Left lung (tissue), 10 donors: ENCODE measurements around the gene DGCR2. TPM values are rescaled to one million over a fixed set of nuclear protein-coding genes. Genes with fewer than 3 reads are reported as not detected.

ENCODE experiments used
- ATAC-seq: fragments of 200-7000 bp; cut with Tn5 transposase; one replicate; pipeline ENCODE4 v1.9.1; 2020; ENCODE audit warnings: moderate library complexity
- DNase-seq, 4 donors: peaks; one replicate each; pipeline ENCODE4 v3.0.0-alpha.2; 2013 to 2020
- H3K27ac ChIP-seq, 2 donors: fragments of 200-600 bp; sonication (generic) in 1 of 2; one replicate each; pipeline versions ENCODE4 v1.5.0 to v1.8.0; 2020 to 2021
- H3K27me3 ChIP-seq, 2 donors: fragments of 200-600 bp; sonication (generic) in 1 of 2; one replicate each; pipeline versions ENCODE4 v1.5.0 to v1.8.0; 2020 to 2021
- H3K36me3 ChIP-seq, 2 donors: fragments of 200-600 bp; sonication (generic) in 1 of 2; one replicate each; pipeline versions ENCODE4 v1.5.0 to v1.8.0; 2020 to 2021
- H3K4me1 ChIP-seq, 2 donors: fragments of 200-600 bp; one replicate each; pipeline ENCODE4 v1.8.0; 2021
- H3K4me3 ChIP-seq, 2 donors: fragments of 200-600 bp; sonication (generic) in 1 of 2; one replicate each; pipeline versions ENCODE4 v1.5.0 to v1.8.0; 2020 to 2021; ENCODE audit warnings: mild to moderate bottlenecking in 1 of 2
- H3K9me3 ChIP-seq, 2 donors: fragments of 200-600 bp; sonication (generic) in 1 of 2; one replicate each; pipeline versions ENCODE4 v1.5.0 to v1.8.0; 2020 to 2021
- intact Hi-C, 2 donors: fragments of 100-400 bp; cut with DNase I; formaldehyde crosslinking; loops; one replicate each; pipeline versions ENCODE4 v1.11.2 to v1.14.2; 2022
- polyA plus RNA-seq, 6 donors: library from polyadenylated mRNA; unstranded; fragments of 120-200 nt; gene quantifications; one replicate each; pipeline ENCODE4 v1.2.1, GENCODE V29; 2013; ENCODE audit not compliant: insufficient read length in 6 of 6
- total RNA-seq, 2 donors: library from RNA; stranded (reverse); fragmentation: NEBNext Ultra II Directional; extraction: Animal tissue kit (Norgen Biotek cat#: 25700); gene quantifications; one replicate each; pipeline ENCODE4 v1.2.1, GENCODE V29; 2021
- TF ChIP-seq, protein P1 (sequence below), 2 donors: fragments of 200-600 bp; sonication (generic) in 1 of 2; IDR thresholded peaks; one replicate each; pipeline versions ENCODE4 v1.5.0 to v1.8.0; 2021; ENCODE audit warnings: antibody characterized with exemption in 2 of 2
- donor health status: DM: no; HTN: yes; CAD: no.
- donor health status: DM: no; HTN: no; CAD: no.

DGCR2 gene
- total and polyA plus RNA-seq, 8 donors: 55.8 to 87.0 (median 68.2) TPM

DNA sequence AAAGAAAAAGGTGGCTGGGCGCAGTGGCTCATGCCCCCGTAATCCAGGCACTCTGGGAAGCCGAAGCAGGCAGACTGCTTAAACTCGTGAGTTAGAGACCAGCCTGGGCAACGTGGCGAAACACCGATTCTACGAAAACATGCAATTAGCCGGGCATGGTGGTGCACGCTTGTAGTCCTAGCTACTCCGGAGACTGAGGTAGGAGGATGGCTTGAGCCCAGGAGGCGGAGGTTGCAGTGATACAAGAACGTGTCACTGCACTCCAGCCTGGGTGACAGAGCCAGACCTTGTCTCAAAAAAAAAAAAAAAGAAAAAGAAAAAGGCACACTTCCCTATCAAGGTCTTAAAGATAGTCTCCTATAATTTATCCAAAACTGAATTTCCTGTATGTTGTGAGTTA lies 39.4 kb downstream of the DGCR2 start:
- Histone ChIP-seq H3K27me3 (no peaks in the 10 kb centered on the region), H3K4me3 (no peak overlapping the region), H3K4me1 (peaks cover 0 to 30% of the 10 kb centered on the region in 2 donors), H3K9me3 (no peaks in the 10 kb centered on the region), H3K27ac (no peak overlapping the region), H3K36me3 (peaks cover 0 to 30% of the 10 kb centered on the region in 2 donors)
- TF ChIP-seq, protein P1, sequence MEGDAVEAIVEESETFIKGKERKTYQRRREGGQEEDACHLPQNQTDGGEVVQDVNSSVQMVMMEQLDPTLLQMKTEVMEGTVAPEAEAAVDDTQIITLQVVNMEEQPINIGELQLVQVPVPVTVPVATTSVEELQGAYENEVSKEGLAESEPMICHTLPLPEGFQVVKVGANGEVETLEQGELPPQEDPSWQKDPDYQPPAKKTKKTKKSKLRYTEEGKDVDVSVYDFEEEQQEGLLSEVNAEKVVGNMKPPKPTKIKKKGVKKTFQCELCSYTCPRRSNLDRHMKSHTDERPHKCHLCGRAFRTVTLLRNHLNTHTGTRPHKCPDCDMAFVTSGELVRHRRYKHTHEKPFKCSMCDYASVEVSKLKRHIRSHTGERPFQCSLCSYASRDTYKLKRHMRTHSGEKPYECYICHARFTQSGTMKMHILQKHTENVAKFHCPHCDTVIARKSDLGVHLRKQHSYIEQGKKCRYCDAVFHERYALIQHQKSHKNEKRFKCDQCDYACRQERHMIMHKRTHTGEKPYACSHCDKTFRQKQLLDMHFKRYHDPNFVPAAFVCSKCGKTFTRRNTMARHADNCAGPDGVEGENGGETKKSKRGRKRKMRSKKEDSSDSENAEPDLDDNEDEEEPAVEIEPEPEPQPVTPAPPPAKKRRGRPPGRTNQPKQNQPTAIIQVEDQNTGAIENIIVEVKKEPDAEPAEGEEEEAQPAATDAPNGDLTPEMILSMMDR (IDR thresholded peaks at IDR 0.05): no peak
- no peak for ATAC-seq
- DNase-seq: no peak
- intact Hi-C loops: no loop called here

GRCh38 chr22:19082101-19082500 lies 40.1 kb downstream of the DGCR2 start:
- peaks cover 0 to 27% of the 10 kb centered on the region in 2 donors for H3K36me3 ChIP-seq
- TF ChIP-seq, protein P1 (IDR thresholded peaks at IDR 0.05): no peak
- H3K9me3 ChIP-seq: no peaks in the 10 kb centered on the region
- no peak overlapping the region for H3K4me3 ChIP-seq
- intact Hi-C loops: no loop called here
- no peaks in the 10 kb centered on the region for H3K27me3 ChIP-seq
- peaks cover 0 to 23% of the 10 kb centered on the region in 2 donors for H3K4me1 ChIP-seq
- DNase-seq: no peak
- H3K27ac ChIP-seq: no peak overlapping the region
- ATAC-seq: no peak

DNA sequence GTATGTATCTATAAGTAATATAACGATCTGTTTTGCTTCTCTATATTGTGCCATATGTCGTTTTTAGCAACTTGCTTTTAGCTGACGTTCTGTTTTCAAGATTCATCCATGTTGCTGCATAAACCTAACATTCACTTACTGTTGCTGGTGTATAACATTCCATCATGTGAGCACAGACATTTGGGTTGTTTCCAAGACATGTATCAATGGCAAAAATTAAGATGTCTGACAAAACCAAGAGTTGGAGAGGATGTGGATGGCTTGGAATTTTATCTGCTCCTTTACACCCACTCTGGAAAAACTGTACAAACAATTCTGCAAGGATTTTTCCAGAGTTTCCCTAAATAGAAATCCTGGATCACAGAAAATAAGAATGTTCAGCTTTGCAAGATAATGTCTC lies 40.9 kb downstream of the DGCR2 start:
- Histone ChIP-seq H3K4me3 (no peak overlapping the region), H3K27me3 (no peaks in the 10 kb centered on the region), H3K4me1 (peaks cover 0 to 15% of the 10 kb centered on the region in 2 donors), H3K36me3 (peaks cover 0 to 22% of the 10 kb centered on the region in 2 donors), H3K9me3 (no peaks in the 10 kb centered on the region), H3K27ac (no peak overlapping the region)
- DNase-seq (no peak), ATAC-seq (no peak)
- intact Hi-C loops: no loop called here
- TF ChIP-seq, protein P1 (IDR thresholded peaks at IDR 0.05): no peak

GRCh38 chr22:19080853-19081252 lies 41.4 kb downstream of the DGCR2 start:
- DNase-seq: no peak
- no peak overlapping the region for H3K27ac ChIP-seq
- TF ChIP-seq, protein P1 (IDR thresholded peaks at IDR 0.05): no peak
- ATAC-seq: no peak
- no peaks in the 10 kb centered on the region for H3K27me3 ChIP-seq
- H3K9me3 ChIP-seq: no peaks in the 10 kb centered on the region
- intact Hi-C loops: no loop called here
- peaks cover 0 to 10% of the 10 kb centered on the region in 2 donors for H3K4me1 ChIP-seq
- peaks cover 0 to 20% of the 10 kb centered on the region in 2 donors for H3K36me3 ChIP-seq
- no peak overlapping the region for H3K4me3 ChIP-seq

DNA sequence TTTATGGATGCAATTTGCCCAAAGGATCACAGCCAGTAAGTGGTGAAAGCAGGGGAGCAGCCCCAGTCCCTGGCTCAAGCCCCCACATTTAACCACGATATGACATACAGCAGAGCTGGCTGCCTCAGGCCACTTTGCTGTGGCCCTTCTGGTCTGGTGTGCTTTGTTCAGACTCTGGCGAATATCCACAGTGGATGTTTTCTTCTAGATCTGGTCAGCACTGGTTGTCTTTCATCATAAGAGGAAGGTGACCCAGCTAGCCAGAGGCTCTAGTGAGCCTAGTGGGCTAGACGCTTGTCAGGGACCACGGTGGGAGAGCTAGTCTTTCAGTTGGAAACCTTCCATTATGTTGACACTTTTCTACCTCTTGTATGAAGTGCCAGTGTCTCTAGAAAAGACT lies 42.5 kb downstream of the DGCR2 start:
- intact Hi-C loops: no loop called here
- Histone ChIP-seq H3K27me3 (no peaks in the 10 kb centered on the region), H3K4me1 (no peaks in the 10 kb centered on the region), H3K9me3 (no peaks in the 10 kb centered on the region), H3K27ac (no peak overlapping the region), H3K36me3 (peaks cover 0 to 20% of the 10 kb centered on the region in 2 donors), H3K4me3 (no peak overlapping the region)
- ATAC-seq (no peak), DNase-seq (no peak)
- TF ChIP-seq, protein P1 (IDR thresholded peaks at IDR 0.05): no peak
